ENCODE measurements around the gene PLEKHG4B. TPM values are rescaled to one million over a fixed set of nuclear protein-coding genes. Genes with fewer than 3 reads are reported as not detected.

Gene PLEKHG4B
- total RNA-seq, 2 donors from 2014 or later, result 0.08 to 0.48 TPM

- Histone ChIP-seq H3K27ac (no peak overlapping the region), H3K27me3 (no peaks in the 10 kb centered on the region), H3K4me3 (no peak overlapping the region), H3K36me3 (no peaks in the 10 kb centered on the region), H3K9me3 (no peaks in the 10 kb centered on the region), H3K4me1 (no peaks in the 10 kb centered on the region)
- DNase-seq (ENCODE audit: low spot score), result no peak
- no peak for TF ChIP-seq CTCF (IDR thresholded peaks at IDR 0.05)
Observed at GRCh38 chr5:83029-83428, 8.9 kb upstream of the PLEKHG4B start.

DNA sequence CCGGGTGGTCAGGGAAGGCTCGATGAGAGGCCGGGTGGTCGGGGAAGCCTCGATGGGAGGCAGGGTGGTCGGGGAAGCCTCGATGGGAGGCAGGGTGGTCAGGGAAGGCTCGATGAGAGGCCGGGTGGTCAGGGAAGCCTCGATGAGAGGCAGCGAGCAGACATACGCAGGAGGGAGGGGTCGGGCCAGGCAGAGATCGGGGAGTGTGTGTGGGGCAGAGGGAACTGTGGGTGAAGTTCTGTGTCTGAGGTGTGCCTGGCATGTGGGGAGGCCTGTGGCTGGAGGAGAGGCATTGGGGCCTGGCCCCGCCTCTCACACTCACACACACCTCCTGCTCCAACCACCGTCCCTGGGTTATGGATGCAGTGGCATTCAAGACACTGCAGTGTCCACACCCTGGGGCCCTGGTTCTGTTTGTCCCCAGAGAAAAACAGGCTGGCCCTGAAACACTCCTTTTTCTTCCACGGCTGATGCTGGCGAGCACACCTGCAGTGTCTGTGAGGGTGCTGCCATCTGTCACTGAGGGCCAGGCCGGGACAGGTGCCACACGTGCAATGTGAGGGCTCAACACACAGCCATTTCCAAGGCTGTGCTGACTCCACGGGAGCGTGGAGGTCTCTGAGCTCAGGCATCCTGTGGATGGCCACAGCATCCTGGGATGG, 6.5 kb upstream of the PLEKHG4B start:
- Histone ChIP-seq H3K36me3 (no peaks in the 10 kb centered on the region), H3K4me3 (no peak overlapping the region), H3K9me3 (no peaks in the 10 kb centered on the region), H3K4me1 (no peaks in the 10 kb centered on the region), H3K27me3 (no peaks in the 10 kb centered on the region), H3K27ac (no peak overlapping the region)
- DNase-seq (ENCODE audit: low spot score), result peak; percentile 26
- TF ChIP-seq CTCF (IDR thresholded peaks at IDR 0.05), result no peak

GRCh38 chr5:89337-90286, 2.4 kb upstream of the PLEKHG4B start:
- H3K9me3 ChIP-seq, result no peaks in the 10 kb centered on the region
- no peak overlapping the region for H3K27ac ChIP-seq
- H3K4me1 ChIP-seq, result peaks cover 0 to 10% of the 10 kb centered on the region in 2 donors
- no peak overlapping the region for H3K4me3 ChIP-seq
- no peak for DNase-seq (ENCODE audit: low spot score)
- H3K27me3 ChIP-seq, result no peaks in the 10 kb centered on the region
- TF ChIP-seq CTCF (IDR thresholded peaks at IDR 0.05), result no peak
- no peaks in the 10 kb centered on the region for H3K36me3 ChIP-seq

DNA sequence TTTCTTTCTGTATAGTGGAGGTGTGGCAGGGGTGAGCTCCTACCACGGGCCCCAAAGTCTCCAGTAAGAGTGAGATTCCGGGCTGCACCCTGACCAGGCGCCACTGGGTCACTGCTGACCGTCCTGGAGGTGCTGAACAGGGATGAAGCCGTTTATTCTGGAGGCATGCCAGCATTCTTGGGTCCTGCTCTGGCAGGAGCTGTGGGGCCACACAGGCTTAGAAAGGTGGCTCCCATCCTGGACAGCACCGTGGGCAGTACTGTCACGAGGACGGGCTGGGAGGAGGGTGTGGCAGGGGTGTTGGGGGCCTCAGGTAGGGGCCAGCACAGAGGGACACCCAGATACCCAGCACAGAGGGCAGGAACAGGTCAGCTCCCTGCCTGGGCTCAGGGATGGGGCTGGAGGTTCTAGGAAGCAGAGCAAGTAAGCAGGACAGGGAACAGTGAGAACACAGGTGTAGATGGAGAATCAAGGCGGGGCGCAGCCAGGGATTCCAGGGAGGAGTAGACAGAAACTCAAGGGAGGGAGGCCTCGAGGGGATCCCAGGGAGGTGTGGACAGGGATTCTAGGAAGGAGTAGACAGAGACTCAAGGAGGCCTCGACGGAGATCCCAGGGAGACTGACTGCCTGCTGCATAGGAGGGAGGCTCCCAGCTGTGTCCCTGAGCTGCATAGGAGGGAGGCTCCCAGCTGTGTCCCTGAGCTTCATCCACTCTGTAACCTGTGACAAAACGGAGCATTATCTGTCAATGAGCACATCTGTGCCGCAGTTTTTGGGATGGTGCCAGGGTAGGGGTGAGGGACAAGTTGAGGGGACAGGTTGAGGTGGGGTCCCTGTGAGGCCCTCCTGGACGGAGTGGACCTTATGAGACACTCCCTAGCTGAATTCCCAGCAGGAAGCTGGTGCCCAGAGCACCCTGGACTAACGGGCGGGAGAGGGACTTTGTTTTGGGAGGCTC, 1.1 kb upstream of the PLEKHG4B start:
- H3K4me1 ChIP-seq, result peaks cover 0 to 10% of the 10 kb centered on the region in 2 donors
- H3K27ac ChIP-seq, result no peak overlapping the region
- DNase-seq (ENCODE audit: low spot score), result no peak
- no peak for TF ChIP-seq CTCF (IDR thresholded peaks at IDR 0.05)
- no peak overlapping the region for H3K4me3 ChIP-seq
- H3K27me3 ChIP-seq, result no peaks in the 10 kb centered on the region
- H3K36me3 ChIP-seq, result no peaks in the 10 kb centered on the region
- no peaks in the 10 kb centered on the region for H3K9me3 ChIP-seq

DNA sequence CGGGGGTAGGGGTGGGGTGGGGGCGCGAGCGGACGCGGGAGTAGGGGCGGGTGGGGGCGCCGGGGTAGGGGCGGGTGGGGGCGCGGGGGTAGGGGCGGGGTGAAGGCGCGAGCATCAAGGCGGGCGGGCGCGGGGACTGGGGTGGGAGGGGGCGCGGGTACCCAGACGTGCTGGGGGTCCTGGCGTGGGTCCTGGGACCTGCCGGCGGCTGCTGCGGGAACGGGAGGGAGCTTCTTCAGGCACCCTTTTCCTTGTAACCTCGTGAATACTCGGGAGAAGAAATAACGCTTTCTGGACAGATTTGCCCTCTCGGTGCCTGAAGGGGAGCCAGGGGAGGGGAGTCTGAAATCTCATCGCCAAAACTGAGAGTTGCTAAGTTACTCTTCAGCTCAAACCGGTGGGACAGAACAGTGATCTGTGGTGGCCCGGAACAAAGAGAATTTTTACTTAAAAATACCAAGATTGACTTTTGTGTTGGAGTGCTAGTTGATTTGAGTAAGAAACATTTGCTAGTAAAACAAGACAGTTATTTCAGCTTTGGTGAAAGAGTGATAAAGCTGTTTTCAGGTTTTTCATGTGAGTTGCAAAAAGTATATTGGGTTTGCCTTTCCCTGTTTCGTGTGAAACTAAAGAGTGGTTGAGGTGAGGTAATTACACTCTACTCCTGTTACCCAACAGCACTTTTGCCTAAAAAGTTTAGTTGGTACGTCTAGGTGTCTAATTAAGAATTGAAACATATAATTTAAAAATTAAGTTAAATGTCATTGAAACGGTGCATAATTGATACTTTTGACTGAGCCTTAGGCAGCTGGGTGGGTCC, 643 bp downstream of the PLEKHG4B start:
- DNase-seq (ENCODE audit: low spot score), result no peak
- Histone ChIP-seq H3K27ac (no peak overlapping the region), H3K9me3 (no peaks in the 10 kb centered on the region), H3K4me1 (peaks cover 0 to 10% of the 10 kb centered on the region in 2 donors), H3K36me3 (no peaks in the 10 kb centered on the region), H3K4me3 (no peak overlapping the region), H3K27me3 (no peaks in the 10 kb centered on the region)
- no peak for TF ChIP-seq CTCF (IDR thresholded peaks at IDR 0.05)

All from right atrium auricular region (tissue), 2 donors.